DND-41 (cell line): ENCODE measurements around the gene KLRD1.

Experiments
- CTCF ChIP-seq: IDR thresholded peaks from 2 replicates; pipeline ENCODE4 v1.5.1; 2012; ENCODE audit warnings: borderline replicate concordance, low read length, moderate library complexity, mild to moderate bottlenecking; ENCODE audit not compliant: poor library complexity, severe bottlenecking; ENCODE audit errors: extremely low read depth
- EZH2 ChIP-seq: IDR thresholded peaks from 3 replicates; pipeline ENCODE4 v1.6.1; 2012; ENCODE audit warnings: borderline replicate concordance, low read depth, mild to moderate bottlenecking, moderate library complexity, low read length, inconsistent platforms; ENCODE audit not compliant: severe bottlenecking

GRCh38 chr12:10354502-10354901 is 46.8 kb downstream of the KLRD1 start:
- TF ChIP-seq CTCF = no peak
- no peak for TF ChIP-seq EZH2
